ENCODE results near the gene ZBTB7C.

Gene ZBTB7C

DNA sequence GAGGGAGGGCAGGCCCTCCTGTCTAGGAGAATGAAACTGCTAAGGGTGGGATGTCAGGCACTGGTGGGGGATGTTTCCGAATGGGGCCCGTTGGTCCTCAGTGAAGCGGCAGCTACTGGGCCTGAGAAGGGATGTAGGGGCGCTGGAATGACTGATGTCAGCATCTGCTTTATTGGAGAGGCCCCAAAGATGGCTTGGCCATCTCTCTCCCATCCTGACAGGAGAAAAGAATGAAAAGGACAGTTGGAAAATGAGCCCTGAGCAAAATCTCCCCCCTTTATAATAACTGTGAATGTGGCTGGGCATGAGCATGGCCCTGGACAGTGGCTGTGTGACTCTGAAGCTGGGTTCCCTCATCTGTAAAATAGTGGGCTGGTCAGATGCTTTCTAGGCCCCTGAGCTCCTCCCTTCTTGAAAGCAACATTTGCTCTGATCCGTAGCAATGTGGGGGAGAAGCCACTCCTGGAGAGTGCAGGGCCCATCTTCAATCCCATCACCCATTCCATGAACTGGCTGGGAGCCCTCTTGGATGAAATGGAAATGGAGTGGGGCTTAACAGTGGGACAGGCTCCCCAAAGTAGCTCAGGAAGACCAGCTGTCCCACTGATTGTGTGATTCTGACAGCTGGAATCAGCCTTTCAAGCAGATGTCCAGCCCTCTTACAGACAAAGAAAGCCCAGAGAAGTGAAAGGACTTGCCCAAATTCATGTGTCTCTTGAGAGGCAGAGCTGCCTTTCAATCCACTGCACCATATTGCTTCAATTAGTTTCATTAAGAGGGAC is 246.0 kb downstream of the ZBTB7C start:
- DNase-seq (ENCODE audit: low read depth): no peak

DNA sequence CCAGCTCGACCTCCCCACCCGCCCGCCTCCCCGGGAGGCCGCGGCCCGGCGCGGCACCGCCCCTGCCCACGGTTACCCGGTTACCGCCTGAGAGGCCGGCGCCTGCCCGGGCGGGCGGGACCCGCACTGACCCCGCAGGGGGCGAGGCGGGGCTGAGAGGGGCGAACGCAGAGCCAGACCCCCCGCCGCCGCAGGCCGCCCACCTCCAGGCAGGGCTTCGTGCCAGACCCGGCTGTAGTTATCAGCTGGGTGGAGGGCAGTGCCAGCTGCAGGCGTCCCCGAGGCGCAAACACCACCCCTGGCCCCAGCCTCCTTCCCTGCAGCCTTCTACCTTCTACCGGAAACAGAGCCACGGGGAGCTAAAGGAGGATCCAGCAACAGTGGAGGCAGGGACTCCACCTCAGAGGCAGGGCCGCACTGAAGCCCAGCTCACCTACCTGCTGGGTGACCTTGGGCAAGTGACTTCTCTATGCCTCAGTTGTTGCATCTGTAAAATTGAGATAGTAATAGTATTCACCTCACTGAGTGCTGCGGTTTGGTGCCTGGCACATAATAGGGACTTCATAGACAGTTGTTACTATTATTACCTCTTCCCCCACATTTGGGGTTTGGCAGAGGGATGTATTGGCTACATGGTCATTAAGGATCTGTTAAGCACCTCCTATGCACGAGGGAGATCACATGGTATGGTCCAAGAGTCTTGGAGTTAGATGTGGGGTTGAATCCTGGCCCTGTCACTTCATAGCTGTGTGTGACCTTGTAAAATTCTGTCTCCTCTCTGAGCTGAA is 247.1 kb downstream of the ZBTB7C start:
- no peak for DNase-seq (ENCODE audit: low read depth)

DNA sequence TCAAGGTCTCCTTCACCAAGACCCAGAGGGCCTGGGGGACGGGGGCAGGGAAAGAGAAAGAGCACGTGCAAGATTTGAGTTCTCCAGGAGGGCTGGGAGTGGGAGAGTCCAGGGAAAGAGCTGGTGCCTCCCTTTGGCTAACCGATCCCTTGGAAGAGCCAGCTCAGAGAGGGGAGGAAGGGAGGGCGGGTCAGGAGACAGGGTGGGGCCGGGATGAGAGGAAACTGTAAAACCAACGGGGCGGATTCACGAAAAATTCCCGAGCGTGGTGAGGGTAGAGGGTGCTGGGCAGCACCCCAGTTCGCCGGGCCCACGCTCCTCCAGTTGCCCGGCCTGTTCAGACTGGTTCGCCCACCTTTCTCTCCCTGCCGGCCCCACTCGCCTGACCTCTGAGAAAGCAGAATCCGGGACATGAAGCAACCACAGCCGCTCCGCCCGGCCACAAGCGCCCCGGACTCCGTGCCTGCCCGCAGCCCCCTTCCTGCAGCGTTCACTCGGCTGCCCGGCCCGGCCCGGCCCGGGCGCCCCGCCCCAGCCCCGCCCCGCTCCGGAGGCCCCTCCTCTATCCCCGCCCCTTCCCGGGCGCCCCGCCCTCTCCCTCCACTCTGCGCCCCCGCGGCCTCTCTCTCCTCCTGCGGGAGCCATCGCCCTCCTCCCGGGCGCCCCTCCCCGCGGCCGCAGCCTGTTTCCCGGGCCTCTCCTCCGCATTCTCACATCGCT is 247.8 kb downstream of the ZBTB7C start:
- peak; percentile 45 for DNase-seq (ENCODE audit: low read depth)

DNA sequence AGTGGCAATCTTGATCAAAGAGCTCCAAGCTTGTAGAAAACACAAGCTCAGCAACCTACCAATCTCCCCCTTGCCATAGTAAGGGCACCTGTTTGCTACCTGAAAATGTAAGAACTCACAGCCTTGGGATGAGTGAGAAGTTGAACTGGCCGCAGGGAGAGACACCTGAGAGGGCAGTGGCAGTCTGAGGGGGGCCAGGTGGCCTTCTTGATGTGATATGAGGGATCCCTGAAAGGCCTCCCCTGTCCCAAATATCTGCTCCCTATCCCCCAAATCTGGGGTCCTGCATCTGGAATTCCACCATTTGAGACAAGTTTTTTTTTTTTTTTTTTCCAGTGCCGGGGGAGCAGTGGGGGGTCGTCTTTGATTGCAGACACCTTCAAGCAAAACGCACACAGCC is 248.6 kb downstream of the ZBTB7C start:
- DNase-seq (ENCODE audit: low read depth): no peak

DNA sequence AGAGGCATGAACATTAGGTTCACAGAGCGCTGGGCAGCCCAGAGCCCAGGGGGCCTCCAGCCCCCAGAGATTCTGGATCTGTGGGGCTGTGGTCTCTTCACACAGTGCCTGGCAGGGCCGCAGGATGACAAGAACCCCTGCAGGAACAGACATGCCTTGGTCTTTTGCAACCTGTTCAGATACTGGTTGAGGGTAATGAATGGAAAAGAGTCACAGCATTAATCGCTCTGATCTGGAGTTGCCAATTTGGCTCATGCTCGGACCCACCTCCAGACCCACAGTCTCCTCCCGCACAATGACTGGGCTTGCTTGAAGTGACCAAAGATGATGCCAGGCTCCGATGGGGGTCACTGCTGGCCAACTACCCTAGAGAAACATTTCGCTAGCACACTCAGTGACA is 249.4 kb downstream of the ZBTB7C start:
- no peak for DNase-seq (ENCODE audit: low read depth)

DNA sequence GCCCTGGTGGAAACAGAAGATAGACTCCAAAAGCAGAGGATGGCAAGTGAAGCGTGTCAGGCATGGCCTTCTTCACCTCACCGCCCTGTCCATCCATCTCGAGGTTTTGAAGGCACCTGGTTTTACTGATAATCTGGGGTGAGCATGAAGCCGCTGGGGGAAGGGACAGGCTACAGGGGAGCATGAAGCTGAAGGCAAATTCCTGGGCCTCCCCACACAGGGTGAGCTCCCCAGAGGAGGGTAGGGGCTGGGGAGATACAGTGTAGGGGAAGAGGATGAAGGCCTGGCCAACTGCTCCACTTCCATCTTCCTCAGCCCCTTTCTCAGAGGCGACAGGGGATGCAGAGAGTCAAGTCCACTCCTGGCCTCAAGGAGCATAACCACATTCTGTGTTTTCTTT is 250.5 kb downstream of the ZBTB7C start:
- DNase-seq (ENCODE audit: low read depth): no peak

DNA sequence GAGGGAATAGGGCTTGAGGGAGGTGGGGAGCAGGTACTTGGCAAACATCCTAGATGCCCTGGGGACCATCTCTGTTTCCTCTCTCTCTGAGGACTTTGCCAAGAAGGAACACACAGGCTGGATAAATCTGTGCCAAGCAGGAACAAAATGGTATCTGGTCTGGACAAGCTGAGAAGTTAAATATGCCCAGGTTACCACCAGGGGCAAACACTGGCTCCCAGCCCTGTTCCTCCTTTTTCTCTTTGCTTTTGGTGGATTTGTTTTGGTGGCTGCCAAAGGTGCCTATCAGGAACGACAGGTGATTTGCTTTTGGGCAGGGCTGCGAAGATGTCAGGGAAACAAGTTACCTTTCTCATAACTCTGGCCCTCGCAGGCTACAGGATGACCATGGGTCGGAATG is 251.2 kb downstream of the ZBTB7C start:
- DNase-seq (ENCODE audit: low read depth): no peak

DNA sequence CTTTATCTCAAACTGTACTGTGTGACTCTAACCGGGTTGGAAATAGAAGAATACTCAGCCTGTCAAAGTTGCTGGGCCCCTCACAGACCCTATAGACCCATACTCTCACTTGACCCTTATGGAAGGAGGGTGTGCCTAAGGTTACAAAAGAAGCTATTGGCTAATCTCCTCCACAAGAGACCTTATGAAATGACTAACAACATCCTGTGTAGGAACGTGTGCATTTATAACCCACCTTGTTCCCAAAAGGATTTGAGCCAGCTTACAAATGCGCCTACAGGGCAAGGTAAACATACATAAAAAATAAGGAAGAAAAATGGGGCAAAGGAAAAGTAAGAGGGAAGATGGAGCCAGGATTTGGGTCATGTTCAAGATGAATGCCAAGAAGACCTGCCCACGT is 253.3 kb downstream of the ZBTB7C start:
- no peak for DNase-seq (ENCODE audit: low read depth)

DNA sequence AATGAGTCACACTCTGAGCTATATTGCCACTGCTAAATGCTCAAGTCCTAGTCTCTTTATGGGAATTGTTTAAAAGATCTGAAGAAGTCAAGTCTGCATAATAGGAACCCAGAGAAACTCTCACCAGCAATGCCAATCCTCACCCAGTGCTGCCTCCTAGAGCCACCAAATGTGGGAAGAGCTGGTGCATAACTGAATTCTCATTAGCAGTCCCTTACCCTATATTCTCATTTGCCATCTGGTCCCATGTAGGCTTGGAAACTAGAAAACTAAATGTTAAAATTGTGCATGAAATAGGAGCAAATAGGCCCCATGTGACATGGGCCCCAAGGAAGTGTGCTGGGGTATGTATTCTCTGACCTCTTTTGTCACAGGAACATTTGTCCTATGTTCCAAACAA is 254.4 kb downstream of the ZBTB7C start:
- DNase-seq (ENCODE audit: low read depth): no peak

DNA sequence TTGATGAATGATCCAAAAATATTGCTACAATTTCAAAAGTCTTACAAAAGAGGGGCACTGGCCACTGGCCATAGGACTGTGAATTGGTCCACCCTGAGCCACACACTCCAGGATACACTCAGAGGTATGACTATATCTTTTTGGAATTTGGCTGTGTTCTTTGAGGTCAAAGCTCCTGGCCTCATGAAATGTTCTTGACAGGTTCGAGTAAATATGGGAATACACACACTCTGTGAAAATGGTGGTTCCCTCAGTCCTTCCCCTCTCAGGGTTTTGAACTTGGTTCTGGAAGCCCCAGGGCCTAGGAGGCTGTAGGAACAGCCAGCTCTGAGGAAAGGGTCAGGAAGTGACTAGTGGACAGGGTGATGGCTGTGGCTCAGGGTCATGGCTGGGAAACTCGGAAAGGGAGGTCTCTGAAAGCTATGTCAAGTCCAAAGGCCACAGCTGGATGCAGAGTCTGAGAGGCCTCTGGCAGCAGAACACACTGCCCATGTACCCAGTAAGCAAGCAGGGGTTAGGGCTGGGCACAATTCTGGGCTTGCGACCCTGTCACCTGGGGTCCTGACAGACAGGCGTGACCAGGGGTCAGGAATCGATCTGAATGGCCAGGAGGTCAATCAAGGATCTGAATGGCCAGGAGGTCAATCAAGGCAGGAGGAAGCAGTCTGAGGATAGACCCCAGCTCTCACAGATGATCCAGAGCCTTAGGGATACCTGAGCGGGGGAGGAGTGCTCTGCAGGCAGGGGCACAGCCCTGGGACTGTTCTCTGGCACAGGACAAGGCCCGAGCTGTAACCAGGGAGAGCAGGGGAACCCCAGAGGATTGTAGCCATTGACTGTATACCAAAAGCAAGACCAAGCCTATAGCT is 255.3 kb downstream of the ZBTB7C start:
- DNase-seq (ENCODE audit: low read depth): no peak

DNA sequence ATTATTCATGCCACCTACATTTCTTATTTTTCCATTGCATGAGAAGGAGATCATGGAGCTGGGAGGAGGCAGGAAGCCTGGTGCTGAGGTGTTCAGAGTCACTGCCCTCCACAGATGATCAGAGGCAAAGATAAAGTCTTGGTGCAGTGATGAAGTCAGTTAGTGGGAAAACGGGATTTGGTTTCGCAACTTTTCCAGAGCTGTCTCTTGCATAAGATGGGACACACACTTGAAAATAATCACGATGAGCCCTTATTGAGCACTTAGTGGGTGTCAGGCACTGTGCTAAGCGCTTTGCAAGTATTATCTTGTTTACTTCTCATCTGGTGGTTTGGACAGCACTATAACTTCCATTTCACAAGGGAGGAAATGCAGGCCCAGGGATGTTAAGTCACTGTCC is 256.6 kb downstream of the ZBTB7C start:
- no peak for DNase-seq (ENCODE audit: low read depth)

DNA sequence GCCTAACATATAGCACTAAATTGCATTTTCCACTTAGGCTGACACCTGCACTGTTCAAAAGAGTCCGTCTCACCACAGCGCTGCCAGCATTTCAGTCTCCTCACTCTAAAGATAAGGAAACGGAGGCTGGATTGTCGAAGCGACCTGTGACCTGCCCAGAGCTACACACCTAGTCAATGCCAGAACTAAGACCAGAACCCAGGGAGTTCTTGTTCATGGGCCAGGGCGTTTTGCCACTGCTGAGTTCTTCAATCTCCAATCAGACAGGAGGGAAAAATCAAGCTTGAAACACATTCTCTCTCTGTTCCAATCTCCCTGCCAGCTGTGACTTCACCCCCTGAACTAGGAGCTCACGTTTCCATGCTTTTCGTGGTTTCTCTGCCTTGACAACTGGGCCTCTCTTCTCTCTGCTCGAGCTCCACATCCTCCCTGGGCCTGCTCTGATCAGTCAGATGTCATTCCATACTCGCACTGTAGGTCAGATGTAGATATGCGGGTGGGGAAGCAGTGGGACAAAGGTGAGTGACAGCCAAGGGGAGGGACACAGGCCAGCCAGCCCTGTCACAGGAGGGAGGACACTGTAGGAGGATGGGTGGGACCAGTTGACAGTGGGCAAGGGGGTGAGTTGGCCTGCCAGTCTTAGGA is 257.6 kb downstream of the ZBTB7C start:
- no peak for DNase-seq (ENCODE audit: low read depth)

DNA sequence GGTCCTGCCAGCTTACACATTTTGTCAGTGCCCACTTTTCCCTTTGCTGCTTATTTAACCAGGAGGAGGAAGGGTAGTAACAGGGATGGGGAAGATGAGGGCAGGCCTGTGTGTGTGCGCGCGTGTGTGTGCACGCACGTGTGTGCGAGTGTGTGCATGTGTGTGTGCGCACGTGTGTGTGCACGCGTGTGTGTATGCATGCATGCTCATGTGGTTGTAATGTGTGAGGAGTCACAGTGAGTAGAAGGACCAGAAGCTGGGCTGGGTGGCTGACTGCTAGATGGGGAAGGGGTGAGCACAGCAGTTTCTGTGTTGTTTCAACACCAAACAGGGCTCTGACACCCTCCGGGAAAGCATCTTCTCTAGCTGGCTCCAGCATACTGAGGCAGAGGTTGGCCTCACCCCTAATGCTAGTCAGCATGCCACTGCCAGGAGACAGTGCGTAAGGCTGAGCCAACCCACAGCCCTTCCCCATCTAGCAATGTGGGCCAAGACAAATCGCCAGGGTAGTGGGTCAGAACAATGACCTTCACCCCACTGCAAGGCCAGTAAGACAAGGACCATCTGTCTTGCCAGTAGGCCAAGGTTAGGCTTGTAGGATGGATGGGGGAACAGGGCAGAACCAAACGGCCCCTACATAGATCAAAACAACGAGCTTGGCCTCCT is 260.0 kb downstream of the ZBTB7C start:
- no peak for DNase-seq (ENCODE audit: low read depth)

DNA sequence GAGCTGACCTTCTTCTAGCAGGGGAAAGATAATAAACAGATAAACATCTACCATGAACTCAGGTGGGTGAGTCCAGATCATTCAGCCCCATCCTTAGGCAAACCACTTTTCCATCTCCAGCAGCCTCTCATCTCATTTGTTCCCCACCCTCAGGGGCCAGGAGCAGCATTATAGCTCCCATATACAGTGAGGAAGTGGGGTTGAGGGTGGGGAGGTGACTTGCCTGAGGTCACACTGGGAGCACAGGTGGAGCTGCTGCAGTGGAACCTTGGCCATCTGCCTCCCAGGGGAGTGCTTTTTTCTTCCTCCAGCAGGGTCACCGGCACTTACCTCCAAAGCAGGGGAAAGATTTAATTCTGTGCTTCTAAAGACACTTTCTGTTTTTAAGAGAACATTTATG is 266.2 kb downstream of the ZBTB7C start:
- DNase-seq (ENCODE audit: low read depth): no peak

DNA sequence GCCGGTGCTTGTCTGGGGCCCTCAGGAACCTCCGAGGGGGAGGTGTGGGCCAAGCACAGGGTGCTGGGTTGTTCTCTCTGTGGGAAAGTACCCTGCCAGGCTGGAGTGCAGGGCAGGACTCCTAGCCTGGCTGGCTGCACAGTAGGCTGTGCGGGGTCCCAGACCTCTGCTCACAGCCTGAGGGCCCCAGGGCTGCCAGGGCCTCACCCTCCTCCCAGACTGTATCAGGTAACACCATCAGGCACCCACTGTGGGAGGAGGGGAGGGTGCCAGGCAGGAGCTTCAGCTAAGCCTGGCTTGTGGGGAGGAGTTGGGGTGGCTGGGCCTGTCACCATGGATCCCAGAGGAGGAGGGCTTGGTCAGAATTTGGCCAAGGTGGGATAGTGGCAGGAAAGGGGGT is 266.8 kb downstream of the ZBTB7C start:
- DNase-seq (ENCODE audit: low read depth): no peak

DNA sequence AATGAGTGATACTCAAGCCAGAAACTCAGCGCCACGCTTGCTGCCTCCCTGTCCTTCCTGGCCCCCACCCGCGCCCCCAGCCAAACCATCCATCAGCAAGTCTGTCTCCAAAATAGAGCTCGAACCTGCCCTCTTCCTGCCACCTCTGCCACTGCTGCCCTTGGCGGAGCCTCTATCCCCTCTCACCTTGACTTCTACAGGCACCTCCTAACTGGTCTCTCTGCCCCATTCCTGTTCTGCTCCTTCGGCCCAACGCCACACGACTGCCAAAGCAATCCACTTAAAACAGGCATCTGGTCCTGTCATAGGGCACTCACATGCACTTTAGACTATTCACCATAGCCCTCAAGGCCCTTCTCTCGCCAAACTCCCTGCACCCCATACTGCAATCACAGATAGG is 268.5 kb downstream of the ZBTB7C start:
- no peak for DNase-seq (ENCODE audit: low read depth)

DNA sequence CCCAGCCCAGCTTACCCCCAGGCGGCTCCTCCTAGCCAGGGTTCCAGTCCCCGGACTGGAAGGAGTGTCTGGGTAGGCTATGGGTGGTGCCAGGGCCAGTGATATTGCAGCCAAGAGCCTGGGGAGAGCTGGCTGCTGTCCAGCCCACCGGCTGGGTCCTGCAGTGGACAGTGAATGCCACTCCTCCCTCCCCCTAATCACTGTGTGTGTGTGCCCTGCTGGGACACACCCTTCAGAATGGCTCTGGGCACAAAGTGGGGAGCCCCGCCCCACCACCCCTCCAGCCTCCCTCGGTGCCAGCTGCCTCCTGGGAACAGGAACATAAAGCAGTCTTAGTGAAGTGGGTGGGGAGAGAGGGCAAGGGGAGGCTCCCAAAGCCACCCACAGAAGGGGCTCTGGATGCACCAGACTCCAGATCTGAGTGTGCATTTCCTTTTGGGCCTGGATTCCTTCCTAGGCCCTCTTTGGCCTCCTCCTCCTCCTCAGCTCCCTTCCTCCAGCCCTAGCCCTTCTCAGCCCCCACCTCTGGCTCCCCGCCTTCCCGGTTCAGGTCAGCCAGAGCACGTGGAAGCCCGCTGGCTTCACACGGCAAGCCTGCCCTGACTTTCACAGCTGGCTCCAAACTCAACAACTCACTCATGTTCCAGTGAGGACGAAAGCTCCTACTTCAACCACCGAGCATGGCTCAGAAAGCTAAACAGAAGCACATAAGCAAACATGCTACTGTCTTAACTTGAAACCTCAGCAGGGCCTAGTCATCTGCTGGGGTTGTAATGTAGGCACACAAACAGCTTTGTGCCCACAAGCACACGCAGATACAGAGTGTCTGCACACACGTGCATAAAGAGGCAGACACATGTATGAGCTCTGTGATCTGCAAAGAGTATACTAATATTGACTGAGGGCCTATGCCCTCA is 269.5 kb downstream of the ZBTB7C start:
- DNase-seq (ENCODE audit: low read depth): no peak

DNA sequence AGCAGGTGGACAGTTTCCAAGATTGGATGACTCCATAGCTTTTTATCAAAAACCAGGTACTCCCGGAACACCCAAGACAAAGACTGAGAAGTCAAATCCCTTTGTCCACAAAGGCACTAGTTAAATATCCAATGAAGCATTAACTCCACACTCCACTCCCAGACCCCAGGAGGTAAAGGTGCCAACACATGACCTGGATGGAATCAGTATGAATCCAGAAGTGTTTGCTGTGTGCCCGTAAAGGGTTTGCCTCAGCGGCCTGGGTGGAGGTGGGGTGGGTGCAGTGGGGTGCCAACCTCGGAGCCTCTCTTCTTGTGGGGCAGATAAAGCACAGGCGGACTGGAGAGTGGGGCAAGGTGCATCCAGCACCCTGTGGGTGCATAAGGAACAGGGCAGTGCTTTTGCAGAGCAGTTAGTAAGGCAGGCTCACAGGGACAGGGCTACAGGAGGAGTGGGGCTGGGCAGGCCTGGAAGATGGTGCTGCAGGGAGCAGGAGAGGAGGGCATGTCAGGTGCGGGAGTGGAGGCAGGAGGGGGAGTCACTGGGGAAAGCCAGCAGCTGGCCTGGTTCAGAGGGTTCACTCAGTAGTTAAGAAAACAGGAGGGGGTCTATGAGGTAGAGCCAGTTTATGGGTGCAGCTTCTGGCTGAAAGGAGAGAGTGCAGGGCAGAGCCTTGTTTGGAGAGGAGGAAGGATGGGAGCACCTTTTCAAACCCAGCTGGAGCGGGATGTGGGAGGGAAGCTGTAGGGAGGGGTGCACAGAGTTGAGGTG is 270.3 kb downstream of the ZBTB7C start:
- no peak for DNase-seq (ENCODE audit: low read depth)

DNA sequence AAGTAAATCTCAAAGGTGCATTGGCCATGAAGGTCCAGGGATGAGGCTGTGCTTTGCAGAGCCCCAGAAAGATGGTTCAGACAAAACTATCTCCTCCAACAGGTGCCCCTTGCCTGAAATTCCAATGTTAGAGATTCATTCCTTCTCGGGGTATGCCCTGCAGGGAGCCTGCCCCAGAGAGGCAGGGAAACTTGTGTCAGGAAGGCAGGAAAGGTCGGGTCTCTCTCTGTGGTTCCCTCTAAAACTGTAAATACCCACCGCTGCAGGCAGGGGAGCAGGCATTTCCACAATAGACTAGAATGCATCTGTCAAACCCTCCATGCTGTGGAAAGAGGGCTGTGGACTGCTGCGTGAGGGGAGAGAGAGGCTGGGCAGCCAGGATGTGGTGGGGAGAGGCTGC is 271.0 kb downstream of the ZBTB7C start:
- DNase-seq (ENCODE audit: low read depth): no peak
